Psoas muscle (tissue), 8 donors: ENCODE data around the gene RASAL2. TPM values are rescaled to one million over a fixed set of nuclear protein-coding genes. Genes with fewer than 3 reads are reported as not detected.

Experiments used
- ATAC-seq, 4 donors: fragments of 200-7000 bp; cut with Tn5 transposase; one replicate each; pipeline ENCODE4 v1.9.1; 2020; ENCODE audit warnings: moderate library complexity in 3 of 4, mild to moderate bottlenecking in 2 of 4
- DNase-seq, 2 donors: peaks; one replicate each; pipeline ENCODE4 v3.0.0-alpha.2; 2020
- H3K27ac ChIP-seq: fragments of 200-600 bp; one replicate; pipeline ENCODE4 v1.8.0; 2022
- H3K27me3 ChIP-seq, 3 donors: fragments of 200-600 bp in 1 of 3; one replicate each; pipeline versions ENCODE4 v1.6.1 to v1.8.0; 2013 to 2022; ENCODE audit warnings: low read length in 2 of 3, mild to moderate bottlenecking in 2 of 3, moderate library complexity in 1 of 3; ENCODE audit not compliant: insufficient read depth in 3 of 3
- H3K36me3 ChIP-seq, 2 donors: fragments of 200-600 bp in 1 of 2; one replicate each; pipeline versions ENCODE4 v1.6.1 to v1.8.0; 2013 to 2022; ENCODE audit warnings: low read depth in 1 of 2, mild to moderate bottlenecking in 1 of 2, moderate library complexity in 1 of 2; ENCODE audit not compliant: insufficient read depth in 1 of 2
- H3K4me1 ChIP-seq: fragments of 200-600 bp; one replicate; pipeline ENCODE4 v1.8.0; 2022
- H3K4me3 ChIP-seq: fragments of 200-600 bp; one replicate; pipeline ENCODE4 v1.8.0; 2022; ENCODE audit warnings: mild to moderate bottlenecking
- H3K9me3 ChIP-seq: fragments of 200-600 bp; one replicate; pipeline ENCODE4 v1.8.0; 2022
- CTCF ChIP-seq: fragments of 200-600 bp; IDR thresholded peaks from one replicate; pipeline ENCODE4 v1.8.0; 2022; ENCODE audit warnings: antibody characterized with exemption
- WGBS, 3 donors: extraction: QIAGEN DNeasy Blood & Tissue Kit; methylation state at CpG; one replicate each; pipeline versions ENCODE4 v1.1.6 to v1.1.7; 2013; 5-methylcytosine and 5-hydroxymethylcytosine counted together
- intact Hi-C, 2 donors: fragments of 100-400 bp; cut with DNase I; formaldehyde crosslinking; loops; one replicate each; pipeline versions ENCODE4 v1.11.0 to v1.14.2; 2022
- polyA plus RNA-seq, 3 donors: library from polyadenylated mRNA; stranded (reverse); fragments of 200-250 nt; gene quantifications; one replicate each; pipeline ENCODE4 v1.2.3, GENCODE V29; 2013
- total RNA-seq, 4 donors: library from RNA; stranded (reverse); fragmentation: NEBNext Ultra II Directional in 2 of 4; extraction: Animal tissue kit (Norgen Biotek cat#: 25700) in 2 of 4; gene quantifications; one replicate each; pipeline versions ENCODE4 v1.2.1 to v1.2.4, GENCODE V29; 2021 to 2023
- donor health status: healthy with polysubstance abuse.
- donor health status: DM: no; HTN: no; CAD: no; lungs with moderate emphysema.
- donor health status: Bipolar disorder and iron deficiency.
- donor health status: healthy.
- donor health status: DM: yes; HTN: yes; CAD: no.
- donor health status: DM: no; HTN: no; CAD: no.
- donor health status: DM: no; HTN: no; CAD: no.
- donor health status: DM: yes; HTN: yes; CAD: no.

RASAL2 gene
- total and polyA plus RNA-seq, 7 donors, result 1.9 to 42.1 (median 5.5) TPM

DNA sequence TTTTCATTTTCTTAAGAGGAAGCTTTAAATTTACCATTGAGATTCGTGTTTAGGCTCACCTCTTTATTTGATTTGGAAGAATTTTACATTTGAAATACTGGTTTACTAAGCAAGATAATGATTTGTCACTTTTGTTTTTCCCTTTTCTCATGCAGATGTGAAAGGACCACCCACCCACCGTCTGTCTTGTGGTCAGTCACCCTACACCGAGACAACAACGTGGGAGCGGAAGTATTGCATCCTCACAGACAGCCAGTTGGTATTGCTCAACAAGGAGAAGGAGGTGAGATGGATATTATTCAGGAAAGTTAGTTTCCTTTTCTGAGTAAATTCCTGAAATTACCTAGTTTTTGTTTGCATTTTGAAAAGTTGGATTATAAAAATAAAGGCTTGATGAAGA is 189.5 kb downstream of the RASAL2 start:
- intact Hi-C loops, result loop anchor here (5.0 to 10.0 kb wide), 3 partner anchors 246 to 336 kb away; no protein-coding TSS in a partner anchor
- ATAC-seq (no peak), DNase-seq (no peak)
- Histone ChIP-seq H3K9me3 (no peaks in the 10 kb centered on the region), H3K4me1 (no peaks in the 10 kb centered on the region), H3K36me3 (no peaks in the 10 kb centered on the region), H3K27me3 (no peaks in the 10 kb centered on the region), H3K27ac (no peak overlapping the region), H3K4me3 (no peak overlapping the region)
- WGBS, 3 donors, result 70 to 78% (median 70%) methylated on average over 5 of the region's 5 CpGs
- TF ChIP-seq CTCF, result no peak

DNA sequence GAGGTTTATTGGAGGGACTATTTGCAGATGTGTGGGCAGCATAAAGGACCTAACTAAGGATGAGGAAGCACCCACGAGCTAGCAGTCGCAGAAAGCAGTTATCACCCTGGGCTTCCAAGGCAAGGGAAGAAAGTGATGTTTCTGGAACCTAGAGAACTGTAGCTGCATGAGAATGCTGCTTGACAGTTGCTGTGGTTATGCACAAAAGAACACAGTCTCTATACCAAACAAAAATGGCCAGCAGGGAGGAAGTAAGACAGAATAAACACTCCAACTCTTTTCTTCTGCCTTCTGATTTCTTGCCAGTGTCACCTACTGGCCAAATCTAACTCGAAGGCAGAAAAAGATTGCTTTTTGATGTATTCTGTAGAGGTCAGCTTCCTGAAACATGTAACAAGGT is 190.2 kb downstream of the RASAL2 start:
- no peak for DNase-seq
- H3K4me1 ChIP-seq, result no peaks in the 10 kb centered on the region
- no peaks in the 10 kb centered on the region for H3K9me3 ChIP-seq
- TF ChIP-seq CTCF, result no peak
- intact Hi-C loops, result loop anchor here (5.0 to 10.0 kb wide), 3 partner anchors 247 to 337 kb away; no protein-coding TSS in a partner anchor
- no peak overlapping the region for H3K27ac ChIP-seq
- H3K36me3 ChIP-seq, result no peaks in the 10 kb centered on the region
- no peak for ATAC-seq
- no peaks in the 10 kb centered on the region for H3K27me3 ChIP-seq
- no peak overlapping the region for H3K4me3 ChIP-seq
- WGBS, 3 donors, result 59 to 67% (median 60%) methylated on average over 3 of the region's 3 CpGs

DNA sequence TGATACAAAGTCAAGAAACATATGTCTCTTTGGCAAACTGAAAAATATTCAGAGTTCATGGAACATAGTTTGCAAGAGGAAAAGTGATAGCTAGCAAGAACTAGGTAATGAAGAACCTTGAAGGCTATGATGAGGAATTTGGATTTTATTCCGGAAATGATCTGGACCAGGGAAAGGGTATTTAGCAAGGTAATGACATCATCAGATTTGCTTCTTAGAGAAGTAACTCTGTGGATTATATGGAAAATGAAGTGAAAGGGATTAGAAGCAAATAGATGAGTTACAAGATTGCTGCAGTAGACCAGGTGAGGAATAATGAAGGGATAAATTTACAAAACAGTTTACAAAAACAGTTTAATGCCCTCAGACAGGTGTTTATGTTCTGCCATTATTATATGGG is 197.3 kb downstream of the RASAL2 start:
- Histone ChIP-seq H3K9me3 (no peaks in the 10 kb centered on the region), H3K36me3 (no peaks in the 10 kb centered on the region), H3K4me3 (no peak overlapping the region), H3K4me1 (no peaks in the 10 kb centered on the region), H3K27ac (no peak overlapping the region), H3K27me3 (no peaks in the 10 kb centered on the region)
- intact Hi-C loops, result no loop called here
- 90 to 95% (median 93%) methylated on average over 1 of the region's 1 CpG for WGBS, 3 donors
- DNase-seq, result no peak
- no peak for TF ChIP-seq CTCF
- ATAC-seq, result no peak

DNA sequence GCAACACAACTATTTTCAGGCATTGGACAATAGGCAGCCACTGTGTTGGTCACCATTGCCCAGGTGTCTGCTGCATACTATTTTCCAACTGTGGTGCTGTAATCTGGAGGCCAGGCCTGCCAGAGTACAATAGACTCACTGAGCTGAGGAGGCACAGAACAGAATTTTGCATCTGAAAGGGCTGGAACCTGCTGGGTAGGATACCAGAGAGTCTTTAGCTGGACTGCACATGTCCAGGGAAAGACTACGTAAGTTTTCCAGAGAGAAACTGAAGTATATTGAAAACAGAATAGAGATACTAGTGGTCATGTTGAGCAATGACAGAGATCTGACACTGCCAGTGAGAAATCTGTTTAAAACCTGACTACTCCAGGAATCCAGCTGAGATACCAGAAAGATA is 200.8 kb downstream of the RASAL2 start:
- Histone ChIP-seq H3K4me1 (no peaks in the 10 kb centered on the region), H3K9me3 (no peaks in the 10 kb centered on the region), H3K27ac (no peak overlapping the region), H3K4me3 (no peak overlapping the region), H3K36me3 (no peaks in the 10 kb centered on the region), H3K27me3 (no peaks in the 10 kb centered on the region)
- 88 to 91% (median 90%) methylated on average over 1 of the region's 1 CpG for WGBS, 3 donors
- TF ChIP-seq CTCF, result no peak
- DNase-seq (no peak), ATAC-seq (no peak)
- intact Hi-C loops, result no loop called here

DNA sequence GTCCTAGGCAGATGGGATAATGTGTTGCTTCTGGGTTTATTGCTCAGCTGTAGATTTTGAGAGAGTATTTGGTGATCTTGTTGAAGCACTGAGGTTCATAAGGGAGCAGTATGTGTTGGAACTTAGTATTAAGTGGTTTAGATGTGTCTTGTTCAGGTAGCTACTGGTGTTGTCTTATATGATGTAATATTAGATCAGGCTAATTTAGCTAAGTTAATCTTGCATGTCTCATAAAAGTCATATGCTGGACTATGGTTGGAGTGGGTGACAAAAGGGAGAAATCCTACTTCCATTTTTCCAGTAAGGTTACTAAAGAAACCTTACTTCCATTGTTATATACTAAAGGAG is 206.4 kb downstream of the RASAL2 start:
- Histone ChIP-seq H3K27ac (no peak overlapping the region), H3K4me1 (peaks cover 4% of the 10 kb centered on the region), H3K4me3 (no peak overlapping the region), H3K36me3 (no peaks in the 10 kb centered on the region), H3K27me3 (no peaks in the 10 kb centered on the region), H3K9me3 (no peaks in the 10 kb centered on the region)
- TF ChIP-seq CTCF, result no peak
- DNase-seq, result no peak
- intact Hi-C loops, result loop anchor here in 1 of 2 donors (10.0 kb wide), 1 partner anchor 204 kb away; no protein-coding TSS in a partner anchor
- ATAC-seq, result no peak
